Stimulated activated CD8-positive, alpha-beta memory T cell treated with anti-CD3 and anti-CD28 coated beads, Interleukin-15, amount 100 ng/mL, for 24 hours (primary cell): ENCODE results near the gene RAD51B.

Source experiments
- DNase-seq: peaks from one replicate; pipeline ENCODE4 v3.0.0-alpha.2; 2020; ENCODE audit warnings: low read depth

The RAD51B gene

DNA sequence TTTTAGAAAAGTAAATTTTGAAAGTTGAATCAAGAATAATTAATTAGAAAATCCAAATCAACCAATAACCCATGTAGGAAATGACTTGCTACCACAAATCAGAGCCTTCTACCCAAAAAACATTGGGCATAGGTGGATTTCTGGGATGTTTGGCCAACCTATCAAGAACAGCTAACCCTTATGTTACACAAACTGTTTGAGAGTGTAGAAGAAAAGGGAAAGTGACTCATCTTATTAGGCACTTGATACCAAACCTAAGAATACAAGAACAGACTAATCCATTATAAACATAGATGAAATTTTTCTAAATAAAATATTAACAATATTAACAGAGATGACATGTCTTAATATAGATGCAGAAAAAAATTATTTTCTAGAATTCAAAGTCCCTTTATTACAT is 712.9 kb downstream of the RAD51B start:
- no peak for DNase-seq

DNA sequence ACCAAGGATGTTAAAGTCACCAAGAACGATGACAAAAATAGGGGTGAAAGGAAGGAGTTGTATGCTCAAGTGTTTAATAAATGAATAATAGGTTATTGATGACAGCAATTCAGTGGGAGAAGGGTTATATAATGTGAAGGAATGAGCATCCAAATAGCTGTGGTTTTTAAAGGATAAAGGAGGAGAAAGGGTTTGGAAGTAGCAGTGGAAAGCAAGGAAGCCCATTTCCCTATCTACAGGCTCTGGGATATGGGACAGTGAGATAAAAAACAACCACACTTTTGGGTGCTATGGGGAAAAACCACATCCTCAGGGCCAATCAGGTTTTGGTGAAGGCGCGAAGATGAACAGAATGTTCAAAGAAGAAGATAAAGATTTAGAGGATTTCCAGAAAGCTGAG is 714.7 kb downstream of the RAD51B start:
- no peak for DNase-seq

DNA sequence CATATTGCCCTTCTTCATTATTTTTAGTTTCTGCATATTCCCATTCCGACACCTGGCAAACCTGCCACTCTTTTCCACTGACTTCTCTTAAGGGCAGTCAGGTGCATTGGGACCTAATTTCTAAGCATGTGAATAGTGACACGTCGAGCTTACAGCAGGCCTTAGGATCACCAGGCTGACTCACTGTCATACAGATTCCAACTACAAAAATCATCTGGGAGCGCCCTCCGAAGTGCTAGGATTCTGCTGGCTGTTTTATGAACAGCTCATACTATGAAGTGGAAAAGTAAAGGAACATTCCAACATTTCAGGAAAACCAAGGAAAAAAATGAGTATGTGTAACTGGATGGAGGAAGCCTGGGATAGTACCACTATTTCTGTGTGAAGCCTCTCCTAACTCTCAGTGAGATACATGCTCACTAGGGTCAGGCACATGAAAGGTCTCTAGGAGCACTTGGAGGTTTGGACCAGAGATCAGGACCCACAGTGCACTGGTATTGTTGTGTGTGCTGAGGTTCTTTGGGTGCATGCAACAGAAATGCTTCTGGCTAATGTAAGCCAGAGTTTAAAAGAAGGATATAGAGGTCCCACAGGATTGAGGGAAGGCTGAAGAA is 715.9 kb downstream of the RAD51B start:
- no peak for DNase-seq

DNA sequence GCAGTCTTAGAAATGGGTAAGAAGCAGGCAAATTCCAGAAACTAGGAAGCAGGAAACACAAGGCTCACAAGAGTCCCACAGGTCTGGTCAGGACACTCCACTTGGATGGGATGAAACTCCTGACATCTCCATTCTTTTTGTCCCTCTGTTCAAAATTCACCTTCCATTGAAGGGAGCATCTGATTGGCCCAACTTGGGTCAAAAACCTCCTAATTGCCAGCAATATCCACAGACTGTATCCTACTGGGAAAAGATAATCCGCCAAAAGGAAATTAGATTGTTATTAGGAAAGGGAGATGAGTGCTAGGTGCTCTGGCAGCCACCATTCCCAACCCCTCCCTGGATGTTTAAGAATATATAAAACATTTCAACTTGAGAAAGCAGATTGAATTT is 716.4 kb downstream of the RAD51B start:
- no peak for DNase-seq

DNA sequence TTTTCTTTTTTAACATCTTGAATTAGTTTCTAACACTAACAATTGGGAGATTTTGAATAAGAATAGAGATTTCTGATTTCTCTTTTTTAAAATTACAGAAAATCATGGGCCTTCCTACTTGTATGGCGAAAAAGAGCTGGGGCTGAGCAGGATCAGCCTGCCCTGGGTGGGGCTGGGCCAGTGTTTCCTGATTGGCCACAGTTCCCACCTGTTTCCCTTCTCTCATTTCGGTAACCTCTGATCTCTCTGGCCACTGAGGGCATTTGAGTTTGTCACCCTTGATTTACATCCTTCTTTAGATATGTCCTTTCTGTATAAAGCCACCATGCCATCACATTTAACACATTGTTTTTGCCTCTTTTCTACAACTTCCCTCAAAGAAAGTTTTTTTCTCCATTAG is 719.1 kb downstream of the RAD51B start:
- DNase-seq: no peak

DNA sequence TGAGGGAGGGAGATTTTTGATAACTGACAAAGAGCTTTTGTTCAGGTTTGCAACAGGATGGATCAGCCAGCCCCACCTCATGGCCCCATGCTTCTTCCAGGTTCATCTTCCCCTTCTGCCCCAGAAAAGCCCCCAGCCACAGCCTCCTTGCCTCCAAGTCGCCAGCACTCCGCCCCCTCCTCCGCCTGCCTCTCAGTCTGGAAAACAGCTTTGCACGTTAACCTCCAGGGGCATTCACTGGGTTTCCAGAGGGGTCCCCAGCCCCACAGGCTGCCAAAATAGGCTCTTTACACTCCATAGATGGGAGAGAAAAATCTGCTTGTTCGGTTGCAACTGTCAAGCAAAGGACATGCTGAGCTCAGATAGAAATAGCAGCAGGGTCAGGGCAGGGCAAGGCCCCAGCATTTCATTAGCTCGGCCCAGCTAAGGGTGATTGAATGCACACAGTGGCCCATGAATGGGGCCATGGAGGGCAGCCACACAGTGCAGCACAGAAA is 719.7 kb downstream of the RAD51B start:
- no peak for DNase-seq

DNA sequence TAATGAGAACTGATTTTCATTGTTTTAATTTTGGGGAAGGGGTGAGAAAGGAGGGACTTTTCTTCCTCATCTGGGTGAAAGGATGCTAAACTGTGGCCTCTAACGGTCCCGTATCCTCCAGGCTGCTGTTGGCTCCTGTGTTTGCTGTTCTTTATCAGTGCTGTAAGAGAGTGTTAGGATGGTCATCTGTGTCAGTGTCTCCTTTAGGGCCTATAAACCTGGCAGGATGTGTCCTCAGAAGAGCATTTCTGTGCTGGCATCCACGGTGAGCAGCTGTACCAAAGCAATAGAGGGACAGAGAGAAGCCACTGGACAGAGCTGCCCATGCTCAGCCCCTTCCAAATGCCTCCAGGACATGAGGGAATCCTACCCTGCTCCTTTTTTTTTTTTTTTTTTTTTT is 720.2 kb downstream of the RAD51B start:
- no peak for DNase-seq

DNA sequence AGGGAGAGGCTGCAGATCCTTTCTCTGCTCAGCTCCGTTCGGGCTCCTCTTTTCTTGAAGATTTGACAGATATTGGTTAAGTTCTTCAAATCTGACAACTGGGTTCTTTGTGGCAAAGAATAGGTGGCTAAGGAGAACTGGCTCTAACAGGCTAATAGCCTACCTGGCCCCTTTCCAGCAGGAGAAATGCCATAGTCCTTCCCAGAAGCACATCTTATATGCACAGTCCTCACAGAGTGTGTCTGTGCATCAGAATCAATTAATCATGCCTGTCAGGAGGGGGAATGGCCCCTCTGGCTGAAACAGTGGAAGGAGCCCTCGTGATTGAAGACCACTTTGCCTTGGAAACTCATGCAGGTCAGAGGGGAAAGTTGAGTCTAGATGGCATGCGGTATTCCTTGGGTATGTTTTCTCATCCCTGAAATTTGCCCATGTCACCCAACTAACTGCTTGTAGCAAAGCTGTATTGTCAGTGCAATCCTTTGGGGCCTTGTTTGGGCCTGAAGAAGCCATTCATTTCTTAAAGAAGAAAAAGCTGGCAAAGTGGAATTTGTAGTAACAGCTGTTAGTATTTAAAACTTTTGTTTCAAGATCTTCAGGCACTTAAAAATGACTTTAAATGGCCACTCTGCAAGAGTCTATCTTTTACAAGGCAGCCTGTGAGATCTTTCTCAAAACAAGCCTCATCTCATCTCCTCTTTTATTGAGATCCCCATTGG is 721.8 kb downstream of the RAD51B start:
- DNase-seq: no peak

DNA sequence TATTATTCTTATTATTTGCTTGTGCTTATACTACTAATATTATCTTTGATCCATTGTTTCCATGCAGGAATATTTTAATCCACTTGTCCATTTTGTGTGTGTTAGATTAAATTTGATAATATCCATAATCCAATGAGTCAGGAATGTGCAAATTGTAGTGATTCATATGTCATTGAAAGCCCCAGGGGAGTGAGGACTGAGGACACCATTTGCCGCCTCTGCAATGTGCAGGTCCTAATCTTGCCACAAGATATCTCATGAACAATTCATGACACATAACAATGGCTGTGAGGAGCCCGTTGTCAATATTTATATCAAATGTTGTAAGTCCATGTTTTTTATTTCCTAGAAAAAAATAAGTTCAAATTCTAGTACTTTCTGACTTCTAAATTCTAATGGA is 722.8 kb downstream of the RAD51B start:
- no peak for DNase-seq

DNA sequence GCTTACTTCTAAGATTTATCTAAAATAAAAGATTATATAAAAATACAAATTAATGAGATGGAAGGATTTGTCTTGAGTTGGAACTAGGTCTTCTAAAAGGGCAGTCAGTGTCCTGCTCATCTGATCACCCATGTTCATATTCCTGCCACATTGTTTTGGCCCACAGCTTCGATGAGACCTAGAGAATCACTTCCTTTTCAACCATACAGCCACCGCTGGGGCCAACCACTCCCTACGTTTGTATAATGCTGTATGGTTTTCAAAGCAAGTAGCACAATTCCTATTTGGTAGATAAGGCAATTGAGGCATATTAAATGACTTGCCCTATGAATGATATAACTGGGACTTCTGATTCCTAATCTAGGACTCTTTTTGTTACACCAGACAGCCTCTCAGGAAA is 723.9 kb downstream of the RAD51B start:
- DNase-seq: no peak

DNA sequence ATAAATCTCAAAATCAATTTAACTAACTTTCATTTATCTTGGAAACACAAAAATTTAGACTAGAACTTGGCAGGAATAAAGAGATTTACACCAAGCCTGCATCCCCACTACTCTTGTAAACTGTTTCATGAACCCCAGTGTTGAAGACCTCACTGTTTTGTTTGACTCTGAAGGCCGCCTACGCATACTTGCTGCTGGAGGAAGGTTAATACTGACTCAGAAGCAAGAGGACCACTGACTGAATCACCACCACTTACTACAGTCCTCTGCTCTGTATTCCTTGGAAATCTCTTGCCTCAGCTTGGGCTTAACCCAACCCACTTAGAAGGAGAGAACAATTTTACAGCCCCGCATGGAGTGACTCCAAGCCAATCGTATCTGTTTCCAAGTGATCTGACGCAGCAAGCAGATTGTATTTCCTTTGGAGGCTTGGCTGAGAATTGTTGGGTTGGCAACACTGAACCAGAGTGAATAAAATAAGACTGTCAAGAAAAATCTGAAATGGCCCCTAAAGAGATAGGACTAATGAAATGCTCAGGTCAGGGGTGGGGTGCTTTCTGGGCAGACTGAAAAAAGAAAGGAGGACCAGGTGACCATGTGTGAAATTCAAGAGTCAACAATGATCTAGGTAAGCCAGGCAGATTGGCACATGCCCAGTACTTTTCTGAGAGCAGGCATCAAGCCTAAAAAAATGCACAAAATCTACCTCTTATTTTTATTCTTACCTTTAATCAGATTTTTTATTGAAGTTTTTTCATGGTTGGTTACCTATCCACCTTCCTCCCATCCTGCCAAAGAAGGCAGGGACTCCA is 724.7 kb downstream of the RAD51B start:
- DNase-seq: no peak

DNA sequence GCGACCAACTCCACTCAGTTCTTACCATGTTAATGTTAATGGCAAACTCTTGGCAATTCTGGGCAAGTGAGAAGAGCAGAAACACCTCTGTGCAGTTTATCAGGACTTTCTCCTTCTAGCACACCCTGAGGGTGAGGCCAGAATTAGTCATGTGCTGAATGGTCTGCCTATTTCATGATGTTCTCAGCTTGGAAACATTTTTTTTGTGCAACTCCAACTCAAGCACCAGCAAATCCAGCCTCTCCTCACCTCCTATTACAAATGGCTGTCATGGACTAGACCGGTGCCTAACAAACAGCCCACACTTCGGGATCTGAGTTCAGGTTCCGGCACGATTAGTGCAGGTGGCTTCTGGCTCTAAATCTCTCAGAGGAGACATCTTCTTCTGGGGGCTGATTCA is 727.3 kb downstream of the RAD51B start:
- no peak for DNase-seq

DNA sequence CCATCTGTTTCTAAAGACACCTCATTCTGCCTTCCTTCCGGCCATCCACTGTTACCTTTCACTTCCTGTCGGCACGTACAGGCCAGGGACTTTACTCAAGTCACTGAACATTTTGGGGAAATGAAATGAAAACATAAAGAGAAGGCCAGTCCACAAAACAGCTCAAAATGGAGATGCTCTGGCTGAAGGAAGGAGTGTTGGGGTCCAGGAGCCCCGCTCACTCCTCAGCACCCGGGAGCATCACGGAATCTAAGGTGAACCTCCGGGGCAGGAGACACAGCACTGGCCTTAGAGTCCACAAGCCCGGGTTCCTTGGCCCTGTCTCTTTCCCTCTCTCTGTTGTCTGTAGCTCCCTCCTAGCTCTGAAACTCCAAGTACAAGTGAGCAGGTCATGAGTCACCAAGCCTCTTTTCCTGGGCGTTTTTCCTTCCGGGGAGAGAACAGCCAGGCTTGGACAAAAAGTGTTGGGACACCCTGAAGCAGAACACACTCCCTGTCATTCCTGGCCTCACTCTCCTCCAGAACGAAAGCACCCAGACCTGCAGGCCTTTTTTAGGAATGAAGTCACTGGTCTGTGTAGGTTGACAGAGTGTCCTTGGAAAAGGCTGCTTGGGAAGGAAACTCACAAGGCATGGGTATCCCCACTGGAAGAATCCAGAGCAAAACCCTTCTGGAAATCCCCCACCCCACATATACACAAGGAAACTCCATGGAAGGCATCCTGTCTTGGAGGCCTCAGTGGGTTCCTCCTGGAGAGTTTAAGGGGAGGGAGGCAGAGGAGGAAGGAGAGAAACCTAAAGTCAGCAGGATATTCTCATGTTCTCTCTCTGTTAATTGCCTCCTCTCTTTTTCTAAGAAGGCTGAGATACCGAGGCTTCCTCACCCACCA is 728.0 kb downstream of the RAD51B start:
- no peak for DNase-seq

DNA sequence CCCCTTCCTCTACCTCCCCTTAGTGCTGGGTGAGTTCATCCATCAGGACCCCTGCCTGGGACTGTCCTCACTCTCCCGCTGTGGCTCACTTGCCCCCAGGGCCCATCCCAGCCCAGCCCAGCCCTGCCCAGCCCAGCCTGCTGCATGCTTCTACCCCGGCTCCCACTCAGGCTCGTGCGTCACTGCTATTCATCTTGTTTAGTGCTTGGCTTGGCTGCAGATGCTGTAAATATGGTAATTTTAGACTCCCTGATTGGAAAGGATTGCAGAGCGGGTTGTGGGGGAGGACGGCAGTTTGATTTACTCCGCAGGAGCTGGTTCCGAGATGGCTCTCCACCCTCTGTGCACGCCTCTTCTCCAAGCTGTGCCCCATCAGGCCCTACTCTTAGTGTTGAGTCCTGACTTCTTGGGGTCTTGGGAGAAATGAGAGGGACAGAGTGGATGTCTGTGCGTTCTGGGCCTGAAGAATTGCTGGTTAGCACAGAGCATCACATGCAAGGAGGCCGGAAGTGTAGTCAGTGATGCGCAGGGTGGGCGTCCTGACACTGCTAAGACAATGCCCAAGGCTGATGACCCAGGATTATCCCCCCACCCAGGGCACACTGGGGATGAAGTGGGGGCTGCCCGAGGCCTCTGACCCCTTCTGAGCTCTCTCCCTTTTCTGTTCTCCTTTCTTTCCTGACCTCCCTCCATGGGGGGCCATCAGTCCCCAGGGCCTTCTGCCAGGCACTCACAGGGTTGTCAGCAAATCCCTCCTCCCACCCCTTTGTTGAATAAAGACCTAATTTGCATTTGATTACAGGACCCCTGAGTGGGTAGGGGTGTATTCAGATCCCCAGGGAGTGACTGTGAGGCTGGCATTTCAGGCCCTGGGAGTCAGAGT is 728.9 kb downstream of the RAD51B start:
- DNase-seq: no peak

DNA sequence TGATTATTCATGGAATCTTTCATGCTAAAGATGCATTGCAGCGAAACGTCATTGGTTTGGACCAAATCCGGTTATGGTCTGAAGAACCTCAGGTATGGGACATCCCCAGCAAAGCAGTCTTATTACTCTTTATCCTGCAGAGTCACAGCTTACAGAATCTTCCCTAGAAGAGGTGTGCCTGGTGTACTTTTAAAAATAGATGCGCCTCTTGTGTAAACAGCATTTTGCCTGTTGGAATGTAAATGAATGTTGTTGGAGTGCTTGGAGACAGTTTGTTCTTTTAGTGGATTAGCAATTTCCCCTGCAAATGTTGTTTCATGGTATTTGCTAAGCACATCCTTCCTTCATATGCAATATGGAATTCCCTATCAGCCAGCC is 730.7 kb downstream of the RAD51B start:
- no peak for DNase-seq

DNA sequence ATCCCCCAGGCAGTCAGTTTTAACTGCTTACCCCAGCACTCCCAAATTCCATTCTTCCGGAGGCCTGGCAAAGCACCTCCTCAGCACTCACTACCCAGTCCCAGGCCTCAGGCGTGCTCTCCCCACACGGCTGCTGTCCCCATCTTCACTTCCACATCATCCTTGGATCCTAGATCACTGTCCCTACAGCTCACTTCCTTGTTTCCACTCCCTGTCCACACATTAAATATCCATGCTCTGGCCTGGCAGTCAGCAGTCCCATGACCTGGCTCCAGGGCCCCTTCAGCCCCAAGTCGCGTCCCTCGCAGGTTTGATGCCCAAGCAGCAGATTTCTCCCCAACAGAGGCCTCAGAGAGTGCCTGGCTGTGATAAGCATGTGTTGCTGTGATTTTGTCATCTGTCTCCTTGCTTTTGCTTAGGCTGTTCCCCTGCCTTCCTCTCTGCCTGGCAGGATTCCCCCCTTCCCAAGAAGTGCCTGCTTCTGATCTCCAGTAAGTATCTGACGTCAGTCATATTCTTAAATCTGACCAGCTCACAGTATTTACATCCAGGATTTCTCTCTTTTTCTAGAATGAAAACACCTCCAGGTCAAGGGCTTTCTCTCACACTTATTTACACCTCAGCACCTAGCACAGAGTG is 731.6 kb downstream of the RAD51B start:
- no peak for DNase-seq

DNA sequence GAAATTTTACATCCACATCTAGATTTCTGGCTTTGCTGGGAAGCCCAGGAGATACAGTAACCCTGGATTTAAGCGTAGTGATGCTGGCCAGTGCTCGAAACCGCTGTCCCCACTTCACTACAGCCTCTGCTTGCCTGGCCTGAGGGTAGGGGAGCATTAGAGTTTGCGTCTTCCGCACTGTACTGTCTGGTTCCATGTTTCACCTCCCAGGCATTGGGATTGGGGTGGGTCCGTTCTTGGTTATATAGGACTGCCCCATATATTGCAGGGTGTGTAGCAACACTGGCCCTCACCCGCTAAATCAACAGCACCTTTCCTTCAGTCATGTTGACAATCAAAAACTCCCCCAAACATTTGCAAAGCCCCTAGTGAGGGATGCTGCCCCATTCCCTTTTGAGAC is 732.5 kb downstream of the RAD51B start:
- DNase-seq: no peak

DNA sequence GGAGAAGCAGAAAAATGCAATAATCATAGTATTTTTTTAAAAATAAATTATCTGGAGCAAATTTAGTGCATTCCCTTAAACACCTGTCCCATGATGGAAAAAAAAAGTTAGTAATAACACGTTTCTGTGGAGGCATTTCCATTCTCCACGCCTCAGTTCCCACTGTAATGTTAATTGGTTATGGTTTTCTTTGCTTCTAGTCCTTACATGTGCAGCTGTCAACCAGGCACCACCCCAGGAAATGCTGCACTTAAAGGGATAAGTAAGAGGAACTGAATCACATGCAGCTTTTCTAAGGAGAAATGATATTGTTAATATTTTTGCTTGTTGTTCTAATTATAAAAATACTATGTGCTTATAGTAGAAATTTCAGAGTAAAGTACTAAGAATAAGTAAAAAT is 733.0 kb downstream of the RAD51B start:
- no peak for DNase-seq

DNA sequence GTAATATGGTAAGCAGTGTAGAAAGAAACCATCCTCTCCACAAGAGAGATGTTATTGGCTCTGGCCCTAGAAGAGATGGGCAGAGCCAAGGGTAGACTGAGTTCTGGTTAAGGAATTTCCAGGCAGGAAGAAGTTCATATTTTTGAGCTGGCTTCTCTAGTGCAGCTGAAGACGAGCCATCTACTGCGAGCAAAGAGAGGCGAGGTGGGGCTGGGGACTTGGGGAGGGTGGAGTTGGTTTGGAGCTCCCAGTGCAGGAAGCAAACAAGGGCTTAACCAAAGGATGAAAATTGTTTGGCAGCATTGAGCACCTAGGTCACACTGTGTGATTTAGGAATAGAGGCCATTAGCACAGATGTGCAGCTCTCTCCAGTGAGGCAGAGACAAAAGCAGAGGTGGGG is 733.7 kb downstream of the RAD51B start:
- DNase-seq: no peak

DNA sequence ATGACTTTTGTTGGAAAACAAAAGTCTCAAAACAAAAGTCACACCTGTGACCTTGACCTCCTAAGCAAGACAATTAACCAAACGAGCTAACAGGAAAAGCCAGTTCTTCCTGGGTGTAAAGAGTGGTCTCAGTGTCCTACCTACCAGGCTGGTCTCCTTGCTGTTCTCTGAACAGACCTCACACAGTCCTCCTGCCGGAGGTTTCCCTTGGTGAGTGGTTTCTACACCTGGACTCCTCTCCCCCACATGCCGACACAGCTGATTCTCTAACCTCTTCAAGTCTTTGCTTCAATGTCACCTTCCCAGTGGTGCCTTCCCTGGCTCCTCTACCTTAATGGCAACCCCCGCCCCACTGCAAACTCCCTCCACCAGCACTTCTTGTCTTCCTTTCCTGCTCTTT is 734.7 kb downstream of the RAD51B start:
- no peak for DNase-seq

DNA sequence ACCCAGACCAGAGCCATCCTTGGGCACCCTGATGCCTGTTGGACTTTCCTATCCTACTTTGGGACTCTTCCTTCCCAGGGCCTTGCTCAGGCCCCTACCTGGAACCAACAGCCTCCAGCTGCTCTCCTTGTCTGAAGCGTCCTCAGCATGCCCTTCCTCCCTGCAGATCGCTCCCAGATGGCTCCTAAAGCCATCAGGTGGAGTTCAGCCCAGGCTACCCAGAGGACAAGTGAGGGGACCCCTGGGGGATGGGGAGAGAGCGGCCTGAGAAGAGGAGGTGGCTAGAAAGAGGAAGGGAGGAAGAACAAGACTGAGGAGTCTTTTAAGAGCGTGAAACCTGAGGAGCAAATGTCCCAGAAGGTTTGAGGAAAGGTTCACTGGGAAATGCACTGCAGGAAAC is 736.7 kb downstream of the RAD51B start:
- no peak for DNase-seq
